Adipose tissue (tissue), 3 donors: ENCODE data around the gene PLCB2. TPM values are rescaled to one million over a fixed set of nuclear protein-coding genes. Genes with fewer than 3 reads are reported as not detected.

Source experiments
- polyA plus RNA-seq, 3 donors: library from polyadenylated mRNA; stranded (reverse); fragments of 200-250 nt; gene quantifications; one replicate each; pipeline ENCODE4 v1.2.3, GENCODE V29; 2013
- donor health status: healthy with polysubstance abuse.
- donor health status: Bipolar disorder and iron deficiency.
- donor health status: healthy.

The PLCB2 gene
- polyA plus RNA-seq, 3 donors: 3.3 to 15.1 (median 12.7) TPM

Other genes with a start within 250 kb of the PLCB2 start
- 1 to 10 TPM; 1.9 to 7.3 (median 3.5) TPM for gene BMF, start 199.1 kb downstream of the PLCB2 start, polyA plus RNA-seq
- under 1 TPM in 2 of 3 donors, not detected in 1; 0.15 to 0.17 TPM for gene BUB1B, start 146.9 kb downstream of the PLCB2 start, polyA plus RNA-seq
- 1 to 10 TPM in 1 of 3 donors, under 1 TPM in 2; 0.11 to 5.2 (median 0.43) TPM for gene PAK6, start 68.9 kb downstream of the PLCB2 start, polyA plus RNA-seq
- gene ANKRD63, start 24.9 kb downstream of the PLCB2 start, polyA plus RNA-seq: not detected
- gene INAFM2, start 15.8 kb upstream of the PLCB2 start, polyA plus RNA-seq: 1 to 10 TPM; 3.7 to 9.1 (median 7.4) TPM
- 10 to 100 TPM in 1 of 3 donors, 1 to 10 TPM in 2; 2.8 to 14.6 (median 4.3) TPM for gene CCDC9B, start 33.0 kb upstream of the PLCB2 start, polyA plus RNA-seq
- 10 to 100 TPM in 1 of 3 donors, 1 to 10 TPM in 2; 2.2 to 37.3 (median 8.8) TPM for gene PHGR1, start 43.1 kb upstream of the PLCB2 start, polyA plus RNA-seq
- under 1 TPM; 0.24 to 0.62 (median 0.56) TPM for gene DISP2, start 50.3 kb upstream of the PLCB2 start, polyA plus RNA-seq
- gene KNSTRN, start 74.8 kb upstream of the PLCB2 start, polyA plus RNA-seq: 1 to 10 TPM; 3.2 to 6.6 (median 6.6) TPM
- gene IVD, start 97.9 kb upstream of the PLCB2 start, polyA plus RNA-seq: 10 to 100 TPM; 19.1 to 49.6 (median 43.8) TPM
- 1 to 10 TPM; 8.7 to 10.0 (median 9.8) TPM for gene BAHD1, start 133.0 kb upstream of the PLCB2 start, polyA plus RNA-seq
- gene CHST14, start 163.0 kb upstream of the PLCB2 start, polyA plus RNA-seq: 1 to 10 TPM; 4.7 to 7.4 (median 7.0) TPM